Fibroblast of gingiva (primary cell): ENCODE measurements around the gene SLC24A2.
"Not testable (repeated sequence)": the region's sequence is repeated elsewhere in the genome, so short reads cannot be mapped to it uniquely, and the experiment has no call there.

Source experiments
- DNase-seq: peaks from one replicate; pipeline ENCODE4 v3.0.0-alpha.2; 2011; ENCODE audit warnings: low read depth

Gene SLC24A2

GRCh38 chr9:19788614-19789271 is at the start of gene SLC24A2:
TSS of gene SLC24A2 (minus strand) at chr9:19789037.
- no peak for DNase-seq

- not testable (repeated sequence) for DNase-seq
Measured at GRCh38 chr9:19833331-19833730, 44.5 kb upstream of the SLC24A2 start.

GRCh38 chr9:19830796-19831195 is 42.0 kb upstream of the SLC24A2 start:
- no peak for DNase-seq

GRCh38 chr9:19828576-19829109 is 39.8 kb upstream of the SLC24A2 start:
- DNase-seq: no peak

GRCh38 chr9:19816769-19817168 is 27.9 kb upstream of the SLC24A2 start:
- no peak for DNase-seq

DNA sequence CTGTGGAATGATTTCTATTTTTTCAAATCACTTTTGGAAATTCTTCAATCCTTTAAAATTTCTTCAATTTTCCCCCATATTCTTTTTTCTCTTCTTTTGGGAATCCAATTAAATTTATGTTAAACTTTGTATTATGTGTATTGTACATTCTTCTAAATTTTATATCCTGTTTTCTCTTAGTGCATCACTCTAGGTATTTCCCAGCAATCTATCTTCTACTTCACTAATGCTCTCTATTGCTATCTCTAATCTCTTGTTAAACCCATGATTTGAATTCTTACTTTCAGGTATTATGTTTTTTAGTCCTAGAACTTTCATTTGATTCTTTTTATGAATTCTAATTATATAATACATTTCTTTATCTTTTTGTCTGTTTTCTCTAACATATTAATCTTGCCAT is 23.4 kb upstream of the SLC24A2 start:
- no peak for DNase-seq

DNA sequence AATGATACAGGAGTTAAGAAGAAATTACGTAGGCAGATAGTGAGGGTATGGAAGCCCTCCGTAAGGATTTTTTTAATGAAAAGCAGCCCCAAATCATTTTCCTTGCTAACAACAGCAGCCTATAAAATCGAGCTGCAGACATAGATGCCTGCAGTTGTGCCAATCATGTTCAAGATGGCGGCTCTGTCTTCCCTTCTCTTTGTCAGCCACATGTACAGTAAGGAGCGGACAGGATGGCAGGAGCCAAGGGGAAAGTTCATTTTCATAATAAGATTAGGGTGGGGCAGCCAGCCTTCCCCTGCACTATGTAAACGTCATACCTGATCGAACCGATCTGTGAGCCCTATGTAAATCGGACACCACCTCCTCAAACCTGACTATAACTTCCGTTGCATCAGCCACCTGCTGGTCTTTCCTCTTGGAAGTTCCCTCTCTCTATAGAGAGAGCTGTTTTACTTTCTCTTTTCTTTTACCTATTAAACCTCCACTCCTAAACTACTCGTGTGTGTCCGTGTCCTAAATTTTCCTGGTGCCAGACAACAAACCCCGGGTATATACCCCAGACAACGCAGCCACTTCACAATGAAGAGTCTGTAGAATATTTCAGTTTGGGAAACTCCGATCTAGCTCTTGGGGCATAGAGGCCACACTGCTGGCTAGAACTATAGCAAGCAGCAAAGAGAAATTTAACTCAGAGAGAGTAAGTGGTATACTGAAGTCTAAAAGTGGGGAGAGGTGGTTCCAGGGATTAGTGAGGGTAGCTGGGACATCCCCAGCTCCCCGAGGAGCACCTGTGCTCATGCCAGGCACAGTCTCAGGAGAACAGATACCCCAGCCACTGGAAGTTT is 20.8 kb upstream of the SLC24A2 start:
- DNase-seq: no peak

GRCh38 chr9:19807182-19807892 is 18.5 kb upstream of the SLC24A2 start:
- DNase-seq: no peak

GRCh38 chr9:19804431-19804830 is 15.6 kb upstream of the SLC24A2 start:
- no peak for DNase-seq

- no peak for DNase-seq
Measured at GRCh38 chr9:19800884-19801283, 12.0 kb upstream of the SLC24A2 start.

DNA sequence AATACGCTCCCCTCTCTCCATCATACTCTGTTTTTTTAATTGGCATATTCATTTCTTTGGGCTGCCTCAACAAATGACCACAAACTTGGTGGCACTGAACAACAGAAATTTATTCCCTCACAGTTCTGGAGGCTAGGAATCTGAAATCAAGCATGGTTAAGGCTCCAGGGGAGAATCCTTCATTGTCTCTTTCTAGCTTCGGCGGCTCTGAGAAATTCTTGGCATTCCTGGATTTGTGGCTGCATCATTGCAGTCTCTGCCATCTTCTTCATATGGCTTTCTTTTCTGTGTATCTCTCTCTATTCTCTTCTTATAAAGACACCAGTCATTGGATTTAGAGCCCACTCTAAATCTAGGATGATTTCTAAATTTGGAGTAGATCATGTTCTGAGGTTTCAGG is 10.9 kb upstream of the SLC24A2 start:
- no peak for DNase-seq

DNA sequence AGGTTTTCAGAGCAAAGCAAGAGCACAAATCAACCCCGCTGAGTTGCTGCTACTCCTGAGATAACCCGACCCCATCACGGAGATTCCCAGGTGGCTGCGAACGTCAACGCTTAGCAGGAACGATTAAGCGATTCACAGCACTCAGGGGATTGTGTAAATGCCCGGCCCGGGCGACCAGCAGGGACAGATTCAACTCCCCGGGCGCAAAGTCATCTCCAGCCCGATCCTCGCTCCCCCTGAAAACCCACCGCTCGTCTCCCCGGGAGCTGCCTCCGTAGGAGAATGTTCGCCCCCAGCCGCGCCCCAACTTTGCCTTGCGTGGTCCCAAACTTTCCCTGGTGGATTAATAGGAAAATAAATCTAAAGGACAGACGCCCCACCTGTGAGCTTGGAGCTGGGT is 685 bp downstream of the SLC24A2 start:
- no peak for DNase-seq

DNA sequence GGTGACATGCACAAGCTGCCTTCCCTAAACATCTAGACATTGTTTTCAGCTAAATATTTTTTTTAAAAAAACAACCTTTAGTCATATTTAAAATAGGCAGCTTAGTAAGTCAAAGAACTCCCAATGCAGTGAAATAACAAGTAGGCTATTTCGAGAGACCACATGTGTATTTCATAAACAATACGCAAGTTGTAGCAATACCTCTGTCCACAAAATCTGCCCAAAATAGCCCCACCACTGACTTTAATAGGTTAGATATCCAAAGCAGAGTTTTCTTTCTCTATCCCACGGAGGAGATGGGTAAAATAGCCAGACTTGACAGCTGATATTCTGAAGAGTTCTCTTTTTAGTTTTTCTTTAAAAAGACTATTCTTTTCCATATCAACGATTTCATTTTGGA is 1.2 kb downstream of the SLC24A2 start:
- no peak for DNase-seq

DNA sequence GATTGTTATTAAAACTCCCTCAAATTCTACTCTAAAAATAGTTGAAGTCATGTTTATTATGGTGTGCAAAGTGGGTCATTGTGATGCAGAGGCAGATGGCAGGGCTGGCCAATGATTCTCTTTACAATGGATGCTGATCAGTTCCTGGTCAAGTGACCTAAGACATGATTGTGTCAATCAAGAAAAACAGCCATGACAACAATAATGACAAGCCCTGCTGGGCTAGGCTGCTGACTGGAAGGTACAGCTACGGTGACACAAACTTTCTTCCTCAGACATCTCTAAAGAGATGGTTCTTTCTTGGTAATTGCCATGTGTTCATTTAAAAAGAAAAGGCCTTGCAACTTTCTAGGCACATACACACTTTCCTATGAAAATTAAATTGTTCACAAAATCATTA is 3.6 kb downstream of the SLC24A2 start:
- DNase-seq: no peak

GRCh38 chr9:19784136-19784535 is 4.7 kb downstream of the SLC24A2 start:
- no peak for DNase-seq

- no peak for DNase-seq
Measured at GRCh38 chr9:19783500-19783899, 5.3 kb downstream of the SLC24A2 start.

DNA sequence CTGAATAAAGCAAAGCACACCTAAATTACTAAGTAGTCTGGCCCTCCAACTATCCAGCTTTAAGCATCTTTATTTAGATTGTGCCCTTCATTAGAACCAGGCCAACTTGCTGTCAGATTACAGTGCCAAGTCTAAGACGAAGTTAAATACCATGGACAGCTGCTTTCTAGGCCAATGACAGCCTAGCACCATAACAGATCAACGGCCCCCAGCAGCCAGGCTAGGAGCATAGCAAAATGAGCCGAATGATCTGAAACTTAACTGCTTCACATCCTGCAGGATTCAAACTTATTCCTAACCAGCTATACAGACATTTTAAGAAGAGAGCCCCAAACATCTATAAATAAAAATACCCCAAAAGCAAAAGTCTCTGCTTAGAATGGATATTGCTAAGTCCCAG is 6.8 kb downstream of the SLC24A2 start:
- no peak for DNase-seq

DNA sequence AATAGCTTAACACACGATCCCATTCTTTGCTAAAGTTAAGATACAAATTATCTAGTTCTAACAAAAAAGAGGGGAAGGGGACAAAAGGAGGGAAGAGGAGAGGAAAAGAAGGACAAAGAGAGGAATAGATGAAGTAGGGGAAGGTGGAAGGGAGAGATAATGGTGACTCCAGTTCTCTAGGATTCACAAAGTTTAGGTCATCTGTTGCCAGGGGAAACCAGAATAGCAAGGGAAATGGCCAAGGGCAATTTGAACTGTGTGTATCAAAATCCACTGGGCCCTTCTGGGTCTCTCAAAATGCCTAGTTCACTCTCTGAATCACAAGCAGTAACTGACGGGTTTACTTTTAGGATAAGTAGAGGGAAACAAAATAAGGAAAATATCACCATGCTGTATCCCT is 7.6 kb downstream of the SLC24A2 start:
- no peak for DNase-seq

DNA sequence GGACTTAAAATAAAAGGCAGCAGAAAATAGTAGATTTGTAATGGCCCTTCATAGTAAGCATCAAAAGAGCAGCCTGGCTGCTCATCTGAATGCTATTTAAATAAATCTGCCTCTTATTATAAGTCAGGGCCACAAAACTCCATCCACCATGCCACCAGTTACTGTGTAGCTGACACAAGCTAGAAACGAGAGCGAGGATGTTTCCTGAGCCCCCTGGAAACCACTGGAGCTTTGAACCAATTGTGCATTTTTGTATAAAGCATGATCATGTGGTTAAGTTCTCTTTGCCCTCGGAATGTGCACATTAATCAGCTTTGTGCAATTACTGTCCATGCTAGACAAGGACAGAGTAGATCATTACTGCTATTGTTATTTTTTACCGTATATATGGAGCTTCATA is 17.4 kb downstream of the SLC24A2 start:
- DNase-seq: no peak

- DNase-seq: no peak
Measured at GRCh38 chr9:19770973-19771372, 17.9 kb downstream of the SLC24A2 start.

DNA sequence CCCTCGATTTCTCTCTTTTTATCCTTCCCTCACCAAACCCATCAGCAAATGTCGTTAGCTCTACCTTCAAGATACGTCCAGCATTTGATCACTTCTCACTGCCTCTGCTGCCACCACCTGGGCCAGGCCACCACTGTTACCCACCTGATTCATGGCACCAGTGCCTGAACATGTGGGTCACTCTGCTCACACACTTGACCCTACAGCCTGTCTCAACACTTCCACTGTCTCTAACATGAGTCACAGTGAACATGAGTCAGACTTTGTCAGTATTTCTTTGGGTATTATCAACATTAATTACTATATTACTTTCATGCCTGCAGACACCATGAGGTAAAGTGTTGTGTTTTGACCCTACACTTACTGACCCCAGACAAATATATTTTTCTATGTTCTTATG is 19.6 kb downstream of the SLC24A2 start:
- DNase-seq: no peak

GRCh38 chr9:19768798-19769197 is 20.0 kb downstream of the SLC24A2 start:
- DNase-seq: no peak

- DNase-seq: no peak
Measured at GRCh38 chr9:19759066-19759465, 29.8 kb downstream of the SLC24A2 start.
